ENCODE data around the gene SAMD4A. TPM values are rescaled to one million over a fixed set of nuclear protein-coding genes. Genes with fewer than 3 reads are reported as not detected.

Gene SAMD4A
- total RNA-seq, 1 experiment from 2014 or later = 9.5 TPM

DNA sequence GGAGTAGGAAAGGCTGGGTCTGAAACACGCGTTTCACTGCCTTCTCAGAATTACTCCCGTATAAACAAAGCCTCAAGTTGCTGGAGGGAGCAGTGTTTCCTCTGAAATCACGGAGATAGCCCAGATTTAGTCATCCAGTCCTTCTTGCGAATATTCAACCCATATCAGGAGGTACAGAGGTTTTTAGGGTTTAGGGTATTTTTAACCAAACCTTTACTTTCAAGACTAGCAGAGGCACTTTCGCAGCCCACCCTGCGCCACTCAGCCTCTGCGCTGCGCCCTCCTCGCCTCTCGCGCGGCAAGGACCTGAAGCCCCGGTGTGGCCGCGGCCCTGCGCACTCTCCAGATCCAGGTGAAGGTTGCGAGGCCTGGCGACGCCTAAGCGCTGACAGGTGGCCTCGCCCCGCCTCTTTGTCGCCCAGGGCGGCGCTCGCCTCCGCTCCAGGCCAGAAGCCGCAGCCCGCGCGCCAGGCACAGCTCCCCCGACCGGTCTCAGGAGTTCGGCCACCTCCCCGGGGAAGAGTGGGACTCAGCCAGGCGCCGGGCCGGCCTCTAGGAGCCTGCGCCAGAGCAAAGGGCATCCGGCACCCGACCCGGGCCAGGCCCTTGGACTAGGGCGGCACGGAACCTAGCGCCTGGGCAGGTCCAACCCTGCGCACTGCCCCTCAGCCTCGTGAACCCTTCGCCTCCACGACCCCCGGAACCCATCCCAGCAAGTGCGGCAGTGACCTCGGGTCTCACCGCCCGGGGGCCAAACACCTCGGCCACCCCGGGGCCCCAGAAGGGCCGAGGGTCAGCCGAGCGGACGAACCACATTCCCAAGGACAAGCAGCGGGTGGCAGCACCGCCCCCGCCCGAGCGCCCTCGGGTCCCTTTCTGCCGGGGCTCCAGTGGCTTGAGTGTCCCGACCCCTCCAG, 1.8 kb upstream of the SAMD4A start:
- DNase-seq (ENCODE audit: low spot score) = no peak

DNA sequence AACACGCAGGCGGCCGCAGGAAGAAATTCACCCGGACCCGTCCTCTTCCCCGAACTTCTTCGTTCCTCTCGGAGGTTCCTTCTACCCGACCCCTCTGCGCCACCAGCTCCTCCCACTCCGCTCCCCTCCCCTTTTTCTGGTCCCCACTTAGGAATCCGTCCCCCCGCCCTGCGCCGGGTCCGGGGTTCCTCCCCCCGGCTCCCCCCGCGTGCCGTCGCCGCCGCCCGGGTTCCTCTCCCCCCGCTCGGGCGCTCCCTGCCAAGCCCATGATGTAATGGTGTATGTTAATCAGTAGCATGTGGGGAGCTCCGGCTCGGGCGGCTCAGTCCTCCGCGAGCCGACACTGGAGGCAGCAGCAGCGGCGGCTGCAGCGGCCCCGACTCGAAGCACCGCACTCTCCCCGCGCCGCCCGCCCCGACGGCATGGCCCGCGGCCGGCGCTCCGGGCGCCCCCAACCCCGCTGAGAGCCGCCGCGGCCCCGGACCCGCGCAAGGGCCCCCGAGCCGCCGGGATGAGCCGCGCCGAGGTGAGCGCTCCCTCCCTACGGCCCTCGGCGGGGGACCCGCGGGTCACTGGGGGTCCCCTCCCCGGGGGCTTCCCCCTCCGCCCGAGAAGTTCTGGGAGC, 1.0 kb upstream of the SAMD4A start:
- no peak for DNase-seq (ENCODE audit: low spot score)

DNA sequence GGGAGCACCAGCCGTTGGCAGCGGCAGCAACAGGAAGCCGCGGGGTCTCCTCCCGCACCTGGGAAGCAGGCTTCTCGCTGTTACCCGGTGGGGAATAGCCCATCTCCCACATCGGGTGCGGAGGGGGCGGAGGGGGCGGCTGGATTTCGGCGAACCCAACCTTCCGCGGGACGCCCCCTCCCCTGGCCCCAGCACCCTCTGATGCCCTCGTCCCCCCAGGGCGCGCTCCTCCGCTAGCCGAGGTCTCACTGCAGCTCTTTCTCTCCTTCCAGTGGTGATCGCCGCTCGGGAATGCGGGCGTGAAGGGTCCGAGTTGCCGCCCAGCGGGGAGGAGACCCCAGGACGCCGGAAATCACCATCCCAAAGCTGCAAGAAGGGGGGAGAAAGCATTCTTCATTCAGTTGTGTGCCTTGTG, 303 bp downstream of the SAMD4A start:
- DNase-seq (ENCODE audit: low spot score) = no peak

DNA sequence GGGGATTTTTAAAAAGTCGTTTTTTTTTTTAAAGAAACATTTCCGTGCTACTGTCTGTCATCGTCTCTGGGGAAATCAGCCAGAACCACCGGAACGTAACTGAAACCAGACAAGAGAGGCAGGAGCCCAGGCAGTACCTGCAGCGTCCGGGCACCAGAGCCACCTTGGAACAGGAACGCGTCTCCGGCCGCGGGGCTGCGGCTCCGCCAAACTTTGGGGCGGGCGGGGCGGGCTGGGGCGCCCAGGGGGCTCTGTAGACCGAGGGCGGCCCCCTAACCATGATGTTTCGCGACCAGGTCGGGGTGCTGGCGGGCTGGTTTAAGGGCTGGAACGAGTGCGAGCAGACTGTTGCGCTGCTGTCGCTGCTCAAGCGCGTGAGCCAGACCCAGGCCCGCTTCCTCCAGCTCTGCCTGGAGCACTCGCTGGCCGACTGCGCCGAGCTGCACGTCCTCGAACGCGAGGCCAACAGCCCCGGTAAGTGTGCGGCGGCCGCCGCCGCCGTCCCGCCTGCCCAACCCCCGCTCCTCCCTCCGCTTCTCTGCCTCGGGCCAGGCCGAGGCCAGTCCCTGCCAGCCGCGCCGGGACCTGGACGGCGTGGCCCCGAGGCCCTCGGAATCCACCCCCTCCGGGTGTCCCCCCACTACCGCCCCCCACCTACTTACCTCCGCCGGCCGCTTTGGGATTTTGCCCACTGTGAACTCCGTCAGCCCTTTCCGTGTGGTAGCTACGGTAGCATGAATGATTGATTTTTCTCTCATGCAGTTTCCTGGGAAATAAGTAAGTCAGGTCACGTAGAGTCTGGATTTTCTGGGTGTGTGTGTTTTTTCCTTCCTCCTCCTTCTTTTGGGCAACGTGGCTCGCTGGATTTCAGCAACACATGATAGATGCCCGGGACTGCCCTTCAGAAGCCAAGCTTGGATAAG, 972 bp downstream of the SAMD4A start:
- no peak for DNase-seq (ENCODE audit: low spot score)

DNA sequence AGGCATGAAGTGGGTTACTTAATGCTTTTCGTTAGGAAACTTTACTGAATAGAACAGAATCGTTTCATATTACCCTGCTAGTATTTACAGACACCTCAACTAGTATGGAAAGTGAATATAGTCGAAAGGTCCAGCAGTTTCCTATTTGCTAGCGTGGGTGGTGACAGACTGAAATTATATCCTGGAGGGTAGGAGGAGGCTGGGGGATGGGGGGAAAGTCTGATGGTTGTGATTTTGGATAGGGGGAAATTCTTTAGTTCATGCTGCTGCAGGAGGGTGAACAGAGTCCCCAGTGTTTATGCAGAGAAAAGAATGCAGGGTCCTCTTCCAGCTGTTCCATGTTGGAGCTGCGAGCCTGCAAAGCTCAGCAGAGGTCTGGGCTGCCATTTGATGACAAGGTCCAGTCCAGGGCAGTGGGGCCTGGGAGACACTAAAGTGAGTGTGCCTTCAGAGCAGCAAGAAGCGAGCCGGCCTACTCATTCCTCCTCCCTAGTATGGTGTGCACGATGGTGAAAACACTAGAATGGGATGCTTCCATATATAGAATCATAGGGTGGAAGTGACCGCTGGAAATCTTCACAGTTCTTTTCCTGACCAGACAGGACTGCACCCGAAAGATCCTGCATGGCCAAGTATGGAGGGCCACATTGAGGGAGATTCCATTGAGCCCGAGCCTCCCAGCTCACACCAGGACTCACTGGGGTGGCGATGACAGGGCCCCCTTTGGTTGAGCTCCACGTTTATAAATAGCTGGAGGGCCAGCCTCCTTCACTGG, 2.1 kb downstream of the SAMD4A start:
- DNase-seq (ENCODE audit: low spot score) = no peak

DNA sequence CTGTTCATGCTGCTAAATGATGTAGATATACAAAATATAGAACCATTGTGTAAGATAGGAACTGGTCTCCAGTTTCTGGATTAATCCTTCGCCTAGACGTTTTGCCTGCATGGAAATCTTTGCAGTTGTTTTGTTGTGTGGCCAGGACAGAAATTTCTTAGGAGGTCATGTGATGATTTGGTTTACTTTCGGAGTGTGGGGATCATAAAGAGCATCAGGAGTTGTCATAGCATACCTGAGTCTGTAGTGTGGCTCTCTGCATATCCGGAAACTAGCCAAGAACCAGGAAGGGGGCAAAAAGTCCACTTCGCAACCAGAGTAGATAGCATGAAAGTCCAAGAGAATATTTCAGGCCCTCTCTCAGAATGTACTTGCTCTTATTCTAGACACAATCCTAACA, 3.1 kb downstream of the SAMD4A start:
- DNase-seq (ENCODE audit: low spot score) = no peak

DNA sequence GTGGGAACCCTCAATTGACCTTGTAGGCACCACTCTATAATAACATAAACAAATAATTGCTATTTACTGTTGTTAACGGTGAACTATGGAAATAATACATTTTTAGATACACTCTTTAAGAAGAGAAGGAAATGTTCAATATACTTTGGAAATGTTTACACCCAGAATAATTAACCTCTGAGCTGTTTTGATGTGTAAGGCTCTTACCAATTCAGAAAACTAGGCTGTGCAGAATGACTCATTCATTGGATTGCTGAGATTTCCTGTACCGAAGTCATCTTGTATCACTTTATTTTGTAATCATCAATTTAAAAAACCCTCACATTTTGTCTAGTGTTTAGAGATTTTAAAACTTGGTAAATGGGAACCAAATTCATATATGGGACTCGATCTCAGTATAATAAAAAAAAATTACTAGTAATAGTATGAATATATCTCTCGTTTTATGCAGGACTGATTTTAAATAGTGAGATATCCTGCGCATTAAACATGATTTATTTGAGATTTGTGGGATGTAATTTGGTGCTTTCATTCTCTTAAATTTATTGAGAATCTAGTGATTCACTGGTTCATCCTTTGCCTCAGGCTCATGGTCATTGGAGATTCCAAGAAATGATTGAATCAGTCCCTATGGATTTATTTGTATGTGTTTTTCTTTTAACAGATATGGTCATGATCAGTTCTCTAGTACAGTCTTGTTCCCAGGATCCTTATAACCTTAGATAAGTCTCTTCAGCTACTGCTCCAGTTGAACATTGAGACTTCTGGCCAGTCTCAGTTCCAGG, 3.9 kb downstream of the SAMD4A start:
- peak; percentile 56 for DNase-seq (ENCODE audit: low spot score)

DNA sequence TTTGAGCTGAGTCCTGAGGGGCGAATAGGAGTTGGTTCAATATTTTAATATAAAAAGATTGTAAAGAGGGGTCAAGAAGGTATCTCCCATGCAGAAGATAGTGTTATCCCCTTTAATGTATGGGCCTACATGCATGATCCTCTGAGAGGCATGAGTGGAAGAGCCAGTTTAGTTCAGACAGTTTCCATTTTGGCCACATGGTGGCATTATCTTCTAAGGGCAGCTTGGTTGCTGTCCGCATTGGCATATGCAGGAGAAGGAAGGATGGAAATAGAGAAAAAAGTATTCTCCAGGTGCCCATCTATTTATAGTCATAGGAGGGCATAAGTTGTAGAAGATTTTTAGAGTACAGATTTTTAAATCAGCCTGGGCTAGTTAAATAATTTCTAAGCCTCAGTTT, 5.4 kb downstream of the SAMD4A start:
- no peak for DNase-seq (ENCODE audit: low spot score)

DNA sequence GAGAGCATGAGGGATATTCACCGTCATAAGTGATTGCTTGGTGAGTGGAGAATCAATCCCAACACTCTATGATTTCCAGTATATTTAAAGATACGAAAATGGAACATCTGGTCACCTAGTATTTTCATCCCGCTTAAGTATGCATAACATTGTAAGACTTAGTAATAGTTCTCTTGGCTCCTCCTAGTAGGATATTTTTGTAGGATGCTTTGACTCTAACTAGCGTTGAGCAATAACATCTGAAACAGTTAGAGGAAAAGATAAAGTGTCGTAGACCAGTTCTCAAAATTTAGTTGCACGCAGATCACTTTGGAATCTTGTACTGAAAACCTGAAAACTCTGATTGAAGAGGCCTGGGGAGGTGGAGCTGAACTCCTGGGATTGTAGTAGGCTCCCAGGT, 7.6 kb downstream of the SAMD4A start:
- no peak for DNase-seq (ENCODE audit: low spot score)

DNA sequence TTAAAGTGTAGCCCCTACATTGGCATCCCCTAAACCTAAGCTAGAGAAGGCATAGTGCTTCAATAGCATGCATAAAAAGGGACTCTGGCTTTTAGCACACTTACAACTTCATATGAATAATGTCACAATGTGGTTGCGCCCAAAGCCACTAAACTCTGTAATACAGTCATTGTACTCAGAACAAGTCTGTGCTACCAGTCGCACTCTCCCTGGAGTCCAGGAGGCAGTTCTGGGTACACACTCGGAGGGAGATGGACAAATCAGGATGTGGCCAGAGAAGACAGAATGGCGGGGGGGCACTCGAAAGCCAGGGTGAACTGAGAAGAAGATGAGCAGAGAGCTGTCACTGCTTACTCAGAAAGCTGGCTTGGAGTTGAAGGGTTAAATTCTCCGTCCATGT, 10.6 kb downstream of the SAMD4A start:
- DNase-seq (ENCODE audit: low spot score) = no peak

DNA sequence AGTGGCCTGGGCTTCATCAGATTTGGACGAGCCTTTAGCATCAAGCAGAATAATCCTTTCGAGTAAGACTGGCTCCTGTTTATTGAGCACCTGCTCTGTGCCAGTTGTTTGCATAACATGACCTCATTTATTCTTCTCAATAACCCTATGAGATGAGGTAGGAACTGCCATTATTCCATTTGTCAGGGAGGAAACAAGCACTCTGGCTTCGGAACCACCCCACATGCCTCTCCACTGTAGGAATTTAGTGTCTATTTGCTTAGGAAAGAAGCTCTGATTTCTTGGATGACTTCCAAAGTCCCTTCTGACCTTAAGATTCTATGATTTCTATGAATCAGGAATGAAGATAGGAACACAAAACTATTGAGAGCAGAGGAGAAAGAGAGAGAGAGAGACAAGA, 11.0 kb downstream of the SAMD4A start:
- DNase-seq (ENCODE audit: low spot score) = no peak

DNA sequence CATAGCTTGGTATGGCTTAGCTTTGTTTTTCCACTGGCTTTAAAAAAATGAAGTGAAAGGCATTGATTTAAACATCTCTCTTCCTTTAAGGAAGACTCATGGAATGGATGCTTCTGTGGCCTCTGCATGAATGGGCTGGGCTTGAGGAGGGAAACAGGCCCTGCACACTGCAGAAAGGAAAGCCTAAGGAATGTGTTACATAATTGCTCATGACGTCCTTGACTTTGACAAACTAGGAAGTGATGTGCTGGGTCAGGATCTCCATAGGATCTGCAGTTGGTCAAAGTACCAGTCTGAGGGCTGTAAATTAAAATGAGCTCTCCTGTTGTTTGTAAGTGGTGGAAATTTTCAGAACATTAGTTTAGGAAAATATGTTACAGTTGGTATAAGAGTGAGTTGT, 12.7 kb downstream of the SAMD4A start:
- no peak for DNase-seq (ENCODE audit: low spot score)

DNA sequence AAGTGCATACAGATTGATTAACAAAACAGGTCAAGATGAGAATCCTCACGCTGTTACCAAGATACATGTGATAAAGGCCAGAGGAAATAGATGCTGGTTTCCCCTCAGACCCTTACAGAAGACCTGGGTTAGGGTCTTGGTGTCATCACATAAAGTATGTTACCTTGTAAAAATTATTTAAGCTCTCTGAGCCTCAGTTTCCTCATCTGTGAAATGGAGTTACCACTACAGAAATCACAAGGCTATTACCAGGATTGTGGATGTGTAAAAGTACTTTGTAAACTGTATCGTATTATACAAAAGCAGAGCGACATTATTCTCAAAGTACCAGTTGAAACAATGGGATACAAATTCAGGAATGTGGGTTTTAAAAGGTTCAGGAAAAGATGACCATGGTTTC, 14.0 kb downstream of the SAMD4A start:
- no peak for DNase-seq (ENCODE audit: low spot score)

DNA sequence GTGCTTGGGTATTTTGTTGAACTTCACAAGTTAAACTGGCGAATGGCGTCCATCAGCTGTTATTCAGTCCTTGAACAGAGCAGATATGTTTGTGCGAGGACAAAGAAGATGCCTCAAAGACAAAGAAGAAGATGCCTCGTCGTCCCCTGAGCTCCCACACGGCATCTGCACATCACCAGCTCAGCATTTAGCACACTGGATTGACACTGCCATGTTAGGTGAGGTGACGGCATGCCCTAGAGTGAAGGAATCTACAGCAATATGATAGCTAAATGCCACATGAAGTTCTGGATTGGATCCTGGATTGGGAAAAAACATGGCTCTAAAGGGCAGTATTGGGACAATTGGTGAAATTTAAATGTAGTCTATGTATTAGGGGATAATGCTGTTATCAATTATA, 15.4 kb downstream of the SAMD4A start:
- no peak for DNase-seq (ENCODE audit: low spot score)

DNA sequence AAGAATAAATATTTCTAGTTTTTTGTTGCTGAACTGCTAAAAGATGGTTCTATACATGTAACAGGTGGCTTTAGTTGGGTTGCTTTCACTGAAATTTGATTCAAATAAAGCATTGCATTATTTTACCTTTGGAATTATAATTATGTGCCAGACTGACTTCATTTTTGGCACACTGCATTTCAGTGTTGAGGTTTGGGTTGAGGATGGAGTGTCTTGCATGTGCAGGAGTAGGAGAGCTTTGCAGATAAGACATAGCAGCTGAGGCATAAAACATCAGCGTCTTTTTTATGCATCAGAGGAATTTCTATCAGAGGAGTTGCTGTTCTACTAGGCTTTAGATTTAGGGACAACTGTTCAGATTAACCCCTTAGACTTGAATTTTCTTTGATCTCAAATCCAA, 17.2 kb downstream of the SAMD4A start:
- no peak for DNase-seq (ENCODE audit: low spot score)

DNA sequence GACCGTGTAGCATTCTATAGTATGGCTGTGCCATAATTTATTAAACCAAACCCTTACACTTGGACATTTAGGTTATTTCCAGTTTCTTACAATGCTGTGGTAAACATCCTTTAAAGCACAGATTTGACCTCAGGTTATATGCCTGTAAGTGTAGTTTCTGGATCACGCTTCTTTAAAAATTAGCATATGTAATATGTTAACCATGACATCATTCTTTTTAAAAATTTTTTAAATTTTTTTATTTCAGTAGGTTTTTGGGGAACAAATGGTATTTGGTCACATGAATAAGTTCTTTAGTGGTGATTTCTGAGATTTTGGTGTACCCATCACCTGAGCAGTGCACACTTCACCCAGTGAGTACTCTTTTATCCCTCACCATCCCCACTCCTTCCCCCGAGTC, 18.3 kb downstream of the SAMD4A start:
- no peak for DNase-seq (ENCODE audit: low spot score)

DNA sequence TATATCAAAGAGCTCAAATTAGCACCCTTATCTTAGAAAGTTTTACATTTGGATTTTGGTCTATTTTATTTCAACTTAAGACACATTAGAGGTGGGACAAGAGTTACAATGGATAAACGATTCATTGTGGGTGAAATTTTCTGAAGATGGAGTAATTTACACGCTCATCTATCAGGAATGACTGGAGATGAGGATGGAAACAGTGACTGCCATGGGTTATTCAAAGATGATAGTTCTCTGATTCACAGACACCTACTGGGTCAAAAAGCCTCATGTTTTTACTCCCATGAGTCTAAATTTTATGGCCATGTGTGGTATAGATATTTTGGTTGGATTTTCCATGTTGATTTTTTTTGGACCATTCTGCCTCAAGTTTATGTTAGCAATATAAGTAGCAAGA, 22.1 kb downstream of the SAMD4A start:
- DNase-seq (ENCODE audit: low spot score) = no peak

DNA sequence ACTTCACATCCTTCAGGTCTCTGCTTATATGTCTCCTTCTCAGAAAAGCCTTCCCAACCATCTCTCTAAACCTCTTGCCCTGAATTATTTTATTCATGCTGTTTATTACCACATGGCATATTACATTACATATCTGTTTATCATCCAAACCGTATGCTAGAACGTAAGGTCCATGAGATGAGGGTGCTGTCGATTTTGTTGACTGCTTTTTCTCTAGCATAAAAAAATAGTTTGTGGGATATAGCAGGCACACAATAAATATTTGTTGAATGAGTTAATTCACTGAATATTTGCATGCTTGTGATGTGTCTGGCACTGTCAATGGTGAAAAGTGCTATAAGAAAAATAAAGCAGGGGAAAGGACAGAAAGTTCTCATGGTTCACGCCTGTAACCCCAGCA, 22.9 kb downstream of the SAMD4A start:
- DNase-seq (ENCODE audit: low spot score) = no peak

DNA sequence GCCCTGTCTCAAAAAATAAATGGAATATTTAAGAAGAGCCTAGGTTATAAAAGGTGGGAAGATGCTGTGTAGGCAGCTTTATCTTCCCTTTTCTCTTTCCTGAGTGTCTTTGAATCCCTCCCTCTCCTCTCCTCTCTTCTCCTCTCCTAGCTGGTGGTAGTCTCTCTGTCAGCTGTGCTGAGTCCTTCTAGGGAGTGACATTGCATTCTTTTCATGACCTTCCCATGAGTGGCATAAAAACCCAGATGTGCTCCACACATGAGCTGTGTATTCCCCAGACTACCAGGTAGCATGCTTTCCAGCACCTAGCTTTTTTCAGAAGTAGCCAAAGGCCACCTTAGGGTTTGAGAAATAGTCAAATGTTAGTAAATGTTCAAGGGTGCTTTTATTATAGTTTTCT, 23.6 kb downstream of the SAMD4A start:
- no peak for DNase-seq (ENCODE audit: low spot score)

DNA sequence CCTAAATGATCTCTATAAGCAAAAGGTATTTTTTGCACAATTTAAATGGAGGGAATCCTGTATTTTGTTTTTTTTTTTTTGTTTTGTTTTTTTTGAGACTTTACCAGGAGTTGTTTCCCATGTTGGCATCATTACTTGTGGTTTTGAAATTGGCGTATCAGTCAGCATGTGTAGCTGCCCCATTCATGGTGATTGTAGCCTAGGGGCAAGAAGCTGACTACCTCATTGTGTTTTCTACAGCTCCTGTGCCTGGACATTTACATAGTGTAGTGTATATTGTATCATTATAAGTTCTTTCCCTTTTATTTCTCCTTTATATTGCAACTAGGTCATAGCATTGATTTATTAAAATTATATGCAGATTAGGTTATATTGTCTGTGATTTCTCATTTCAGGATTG, 24.5 kb downstream of the SAMD4A start:
- DNase-seq (ENCODE audit: low spot score) = no peak

DNA sequence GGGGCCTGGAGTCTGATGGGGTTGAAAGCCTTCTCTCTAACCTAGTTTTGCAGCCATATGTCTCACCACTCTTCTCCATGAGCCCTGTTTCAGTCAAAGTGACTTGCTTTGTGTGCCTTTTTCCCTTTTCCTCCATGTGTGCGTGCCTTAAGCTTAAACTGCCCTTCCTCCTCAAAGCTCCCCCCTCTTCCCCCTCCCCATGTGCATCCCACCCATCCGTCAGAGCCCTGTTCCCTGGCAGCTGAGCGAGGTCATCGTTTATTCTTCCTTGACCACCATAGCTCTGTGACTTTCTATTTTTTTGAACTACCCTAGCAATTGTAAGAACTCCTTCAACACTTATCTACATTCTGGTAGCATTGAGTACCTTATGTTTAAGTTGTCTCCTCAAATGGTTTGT, 24.9 kb downstream of the SAMD4A start:
- no peak for DNase-seq (ENCODE audit: low spot score)
